ENCODE results near the gene ASCC1. TPM values are rescaled to one million over a fixed set of nuclear protein-coding genes. Genes with fewer than 3 reads are reported as not detected.

ASCC1 gene
- total and polyA plus RNA-seq, 2 donors (not counting 3 experiments of a cell fraction or from before 2014, with no cell fraction given), result 16.0 to 24.9 TPM

GRCh38 chr10:72053690-72054089, 162.4 kb downstream of the ASCC1 start:
- DNase-seq (ENCODE audit: low read depth, low spot score), result no peak
- intact Hi-C loops (cut with micrococcal nuclease) (no loop called here), dilution Hi-C loops (cut with MboI; ENCODE audit: extremely low pct_ligation_motif_present, low sequenced_read_pairs) (no loop called here)
- BruUV-seq (replicated peaks), result no TSS peak
- TF ChIP-seq POLR2A (IDR thresholded peaks at IDR 0.05; ENCODE audit: low read depth, low read length), result no peak
- TF ChIP-seq POLR2AphosphoS5 (IDR thresholded peaks at IDR 0.05; ENCODE audit: insufficient read depth, low read depth, low read length), result no peak
- no peak for TF ChIP-seq FOS (IDR thresholded peaks at IDR 0.05; ENCODE audit: borderline replicate concordance, insufficient read depth, low read length)
- no peak for TF ChIP-seq EZH2 (IDR thresholded peaks at IDR 0.05; ENCODE audit: borderline replicate concordance, low read depth, low read length, severe bottlenecking)
- no peak for TF ChIP-seq CTCF (IDR thresholded peaks at IDR 0.05; ENCODE audit: extremely low read depth in 1 of 2, insufficient read depth in 1 of 2, low read depth in 1 of 2, low read length in 2 of 2)
- no peak for TF ChIP-seq JUN (IDR thresholded peaks at IDR 0.05; ENCODE audit: borderline replicate concordance, insufficient read depth, insufficient read length, low read depth)
- TF ChIP-seq GATA2 (IDR thresholded peaks at IDR 0.05; ENCODE audit: insufficient read depth, insufficient read length, low read depth, low read length), result no peak
- TF ChIP-seq MAX (IDR thresholded peaks at IDR 0.05; ENCODE audit: insufficient read depth, insufficient read length), result no peak
- TF ChIP-seq MYC (IDR thresholded peaks at IDR 0.05; ENCODE audit: low read depth, low read length), result no peak
- peaks cover 2% of the 10 kb centered on the region for H3K4me1 ChIP-seq (ENCODE audit: control insufficient read depth, extremely low read depth, insufficient read depth, low read length)
- no peak for FAIRE-seq
- ChIA-PET CTCF (interaction anchor here (1.0 to 2.1 kb wide), 4 partner anchors 10 to 157 kb away, joined by 3 to 11 read pairs (median 4); no protein-coding TSS in a partner anchor), POLR2A (no interaction called here)
- no peak overlapping the region for H3K9ac ChIP-seq (replicated peaks; ENCODE audit: extremely low read depth, insufficient read depth, low read length)
- H3K4me3 ChIP-seq (replicated peaks in 1 of 3; ENCODE audit: insufficient read depth in 1 of 3, low read depth in 1 of 3, low read length in 3 of 3), result no peak overlapping the region
- H3K9me3 ChIP-seq (replicated peaks; ENCODE audit: control insufficient read depth, insufficient read depth, low read length), result no peaks in the 10 kb centered on the region
- no peaks in the 10 kb centered on the region for H3K9me1 ChIP-seq (replicated peaks; ENCODE audit: control insufficient read depth, extremely low read depth, insufficient read depth, low read length)
- H2AFZ ChIP-seq (ENCODE audit: low read depth, low read length), result no peak overlapping the region
- H3K79me2 ChIP-seq (ENCODE audit: control insufficient read depth, insufficient read depth, low read length), result no peaks in the 10 kb centered on the region
- H4K20me1 ChIP-seq (replicated peaks; ENCODE audit: control insufficient read depth, extremely low read depth, insufficient read depth, low read length), result no peaks in the 10 kb centered on the region
- H3K27ac ChIP-seq (ENCODE audit: insufficient read depth, low read depth, low read length), result no peak overlapping the region
- H3K4me2 ChIP-seq (ENCODE audit: insufficient read depth, low read length), result no peak overlapping the region
- H3K36me3 ChIP-seq (ENCODE audit: control insufficient read depth in 2 of 2, extremely low read depth in 1 of 2, insufficient read depth in 2 of 2, low read length in 2 of 2), result no peaks in the 10 kb centered on the region
- no peaks in the 10 kb centered on the region for H3K27me3 ChIP-seq (ENCODE audit: control insufficient read depth in 2 of 2, insufficient read depth in 2 of 2, low read length in 2 of 2)
